ENCODE measurements around the gene LRGUK. TPM values are rescaled to one million over a fixed set of nuclear protein-coding genes. Genes with fewer than 3 reads are reported as not detected.

The LRGUK gene
- polyA plus RNA-seq, 3 donors: 0.41 TPM; not detected in 2

DNA sequence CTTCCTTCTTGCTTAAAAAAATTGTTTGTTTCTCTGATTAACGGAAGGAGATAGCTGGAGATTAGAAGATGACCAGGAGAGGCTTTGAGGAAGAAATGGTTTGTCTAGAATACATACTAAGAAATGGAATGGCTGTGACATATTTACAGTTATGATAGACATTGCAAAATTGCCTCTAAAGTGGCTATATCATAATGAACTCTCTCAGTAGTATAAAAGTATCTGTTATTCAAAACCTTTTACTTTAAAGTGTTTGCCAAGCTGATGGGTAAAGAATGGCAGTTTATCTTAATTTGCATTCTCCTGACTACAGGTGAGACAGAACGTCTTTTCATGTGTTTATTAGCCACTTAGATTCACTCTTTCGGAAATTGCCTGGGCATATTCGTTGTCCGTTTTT is 28.7 kb downstream of the LRGUK start:
- H4K20me1 ChIP-seq (ENCODE audit: insufficient read depth, low read length): no peaks in the 10 kb centered on the region
- no peaks in the 10 kb centered on the region for H3K79me2 ChIP-seq (ENCODE audit: insufficient read depth, low read length)
- H3K36me3 ChIP-seq (replicated peaks in 1 of 2; ENCODE audit: control insufficient read depth in 1 of 2, insufficient read depth in 2 of 2, low read length in 2 of 2): no peaks in the 10 kb centered on the region
- TF ChIP-seq CTCF (IDR thresholded peaks at IDR 0.05): no peak
- no peaks in the 10 kb centered on the region for H3K36me3 Mint-ChIP-seq
- H3K9me3 Mint-ChIP-seq: no peaks in the 10 kb centered on the region
- no peak overlapping the region for H3K4me3 ChIP-seq (replicated peaks in 1 of 3; ENCODE audit: low read depth in 2 of 3, low read length in 3 of 3)
- no peak overlapping the region for H3K4me3 Mint-ChIP-seq
- no peak overlapping the region for H3K9ac ChIP-seq (ENCODE audit: insufficient read depth, low read length, poor library complexity, severe bottlenecking)
- no peaks in the 10 kb centered on the region for H3K9me3 ChIP-seq (replicated peaks in 1 of 2; ENCODE audit: control insufficient read depth in 1 of 2, insufficient read depth in 1 of 2, low read length in 2 of 2)
- H3K27ac ChIP-seq (ENCODE audit: low read depth in 1 of 2, low read length in 2 of 2): no peak overlapping the region
- H2AFZ ChIP-seq (ENCODE audit: insufficient read depth, low read depth, low read length, poor library complexity, severe bottlenecking): no peak overlapping the region
- H3K27ac Mint-ChIP-seq: no peak overlapping the region
- WGBS (ENCODE audit: insufficient coverage): 96% methylated on average over 4 of the region's 5 CpGs
- peaks cover 0 to 9% (median 0%) of the 10 kb centered on the region in 3 donors for H3K27me3 Mint-ChIP-seq (ENCODE audit: low read depth in 3 of 3)
- DNase-seq: no peak
- no peaks in the 10 kb centered on the region for H3K4me1 ChIP-seq (ENCODE audit: control insufficient read depth in 1 of 2, insufficient read depth in 2 of 2, low read length in 2 of 2)
- H3K27me3 ChIP-seq (ENCODE audit: control insufficient read depth in 2 of 2, insufficient read depth in 2 of 2, low read length in 2 of 2): no peaks in the 10 kb centered on the region
- intact Hi-C loops (cut with micrococcal nuclease): no loop called here
- H3K4me2 ChIP-seq (replicated peaks; ENCODE audit: extremely low read depth, low read length, poor library complexity, severe bottlenecking): no peak overlapping the region
- no peaks in the 10 kb centered on the region for H3K4me1 Mint-ChIP-seq

- intact Hi-C loops (cut with micrococcal nuclease): no loop called here
- no peaks in the 10 kb centered on the region for H3K9me3 ChIP-seq (replicated peaks in 1 of 2; ENCODE audit: control insufficient read depth in 1 of 2, insufficient read depth in 1 of 2, low read length in 2 of 2)
- H3K4me3 ChIP-seq (replicated peaks in 1 of 3; ENCODE audit: low read depth in 2 of 3, low read length in 3 of 3): no peak overlapping the region
- peaks cover 0 to 2% (median 0%) of the 10 kb centered on the region in 3 donors for H3K27me3 Mint-ChIP-seq (ENCODE audit: low read depth in 3 of 3)
- H4K20me1 ChIP-seq (ENCODE audit: insufficient read depth, low read length): no peaks in the 10 kb centered on the region
- H3K36me3 ChIP-seq (replicated peaks in 1 of 2; ENCODE audit: control insufficient read depth in 1 of 2, insufficient read depth in 2 of 2, low read length in 2 of 2): no peaks in the 10 kb centered on the region
- H3K4me2 ChIP-seq (replicated peaks; ENCODE audit: extremely low read depth, low read length, poor library complexity, severe bottlenecking): no peak overlapping the region
- H2AFZ ChIP-seq (ENCODE audit: insufficient read depth, low read depth, low read length, poor library complexity, severe bottlenecking): no peak overlapping the region
- 100% methylated on average over 1 of the region's 3 CpGs for WGBS (ENCODE audit: insufficient coverage)
- no peaks in the 10 kb centered on the region for H3K79me2 ChIP-seq (ENCODE audit: insufficient read depth, low read length)
- no peaks in the 10 kb centered on the region for H3K27me3 ChIP-seq (ENCODE audit: control insufficient read depth in 2 of 2, insufficient read depth in 2 of 2, low read length in 2 of 2)
- no peaks in the 10 kb centered on the region for H3K4me1 Mint-ChIP-seq
- no peak overlapping the region for H3K4me3 Mint-ChIP-seq
- TF ChIP-seq CTCF (IDR thresholded peaks at IDR 0.05): no peak
- H3K27ac Mint-ChIP-seq: no peak overlapping the region
- no peaks in the 10 kb centered on the region for H3K9me3 Mint-ChIP-seq
- H3K9ac ChIP-seq (ENCODE audit: insufficient read depth, low read length, poor library complexity, severe bottlenecking): no peak overlapping the region
- no peaks in the 10 kb centered on the region for H3K4me1 ChIP-seq (ENCODE audit: control insufficient read depth in 1 of 2, insufficient read depth in 2 of 2, low read length in 2 of 2)
- DNase-seq: no peak
- H3K27ac ChIP-seq (ENCODE audit: low read depth in 1 of 2, low read length in 2 of 2): no peak overlapping the region
- H3K36me3 Mint-ChIP-seq: no peaks in the 10 kb centered on the region
Observed at GRCh38 chr7:134165252-134165651, 38.1 kb downstream of the LRGUK start.

Data from CD14-positive monocyte (primary cell).